Measurements from ENCODE around the gene TECPR2. TPM values are rescaled to one million over a fixed set of nuclear protein-coding genes. Genes with fewer than 3 reads are reported as not detected.
A peak's percentile ranks its signal among the peaks of the same experiment; 100 is the strongest.

The TECPR2 gene
- total and polyA plus RNA-seq, 8 donors: 3.3 to 18.2 (median 10.5) TPM

- 80 to 85% methylated on average over 17 of the region's 17 CpGs for WGBS, 2 donors
- DNase-seq (peak in 1 of 6 donors; percentile 39), FAIRE-seq (no peak), ATAC-seq (no peak)
- H3K9me3 ChIP-seq: no peaks in the 10 kb centered on the region
- no peak for TF ChIP-seq CTCF (IDR thresholded peaks at IDR 0.05)
- no peaks in the 10 kb centered on the region for H3K36me3 ChIP-seq
- intact Hi-C loops (cut with DNase I): no loop called here
- H3K4me1 ChIP-seq: no peaks in the 10 kb centered on the region
- no peak overlapping the region for H3K4me3 ChIP-seq
- no peak overlapping the region for H3K27ac ChIP-seq
- no peaks in the 10 kb centered on the region for H3K27me3 ChIP-seq
These were observed 123.9 kb downstream of the TECPR2 start for GRCh38 chr14:102486513-102487203.

GRCh38 chr14:102487204-102487577, 124.5 kb downstream of the TECPR2 start:
- Histone ChIP-seq H3K27ac (no peak overlapping the region), H3K9me3 (no peaks in the 10 kb centered on the region), H3K4me1 (no peaks in the 10 kb centered on the region), H3K36me3 (no peaks in the 10 kb centered on the region), H3K27me3 (no peaks in the 10 kb centered on the region), H3K4me3 (no peak overlapping the region)
- 69 to 81% methylated on average over 7 of the region's 7 CpGs for WGBS, 2 donors
- intact Hi-C loops (cut with DNase I): no loop called here
- TF ChIP-seq CTCF (IDR thresholded peaks at IDR 0.05): no peak
- ATAC-seq: no peak
- DNase-seq: peak in 1 of 6 donors; percentile 2
- FAIRE-seq: no peak

- Histone ChIP-seq H3K4me3 (no peak overlapping the region), H3K9me3 (no peaks in the 10 kb centered on the region), H3K4me1 (no peaks in the 10 kb centered on the region), H3K27me3 (no peaks in the 10 kb centered on the region), H3K27ac (no peak overlapping the region), H3K36me3 (no peaks in the 10 kb centered on the region)
- intact Hi-C loops (cut with DNase I): no loop called here
- 90 to 95% methylated on average over 18 of the region's 18 CpGs for WGBS, 2 donors
- DNase-seq (peak in 1 of 6 donors; percentile 40), FAIRE-seq (no peak), ATAC-seq (no peak)
- TF ChIP-seq CTCF (IDR thresholded peaks at IDR 0.05): no peak
These were observed 127.7 kb downstream of the TECPR2 start for GRCh38 chr14:102490456-102490855.

DNA sequence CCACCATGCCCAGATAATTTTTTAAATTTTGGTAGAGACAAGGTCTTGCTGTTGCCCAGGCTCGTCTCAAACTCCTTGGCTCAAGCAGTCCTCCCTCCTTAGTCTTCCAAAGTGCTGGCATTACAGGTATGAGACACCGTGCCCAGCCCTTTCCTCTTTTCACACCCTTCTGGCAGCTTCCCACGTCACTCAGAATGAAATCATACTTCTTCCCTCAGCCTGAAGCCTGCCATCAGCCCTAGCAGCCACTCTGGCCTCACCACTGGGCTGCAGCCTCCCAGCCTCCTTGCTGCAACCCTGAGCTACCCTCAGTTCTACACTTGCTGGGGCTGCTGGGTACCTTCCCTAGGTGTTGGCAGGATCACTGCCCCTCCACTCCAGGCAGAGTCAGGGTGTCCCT, 128.6 kb downstream of the TECPR2 start:
- Histone ChIP-seq H3K36me3 (no peaks in the 10 kb centered on the region), H3K4me3 (no peak overlapping the region), H3K4me1 (no peaks in the 10 kb centered on the region), H3K27me3 (no peaks in the 10 kb centered on the region), H3K27ac (no peak overlapping the region), H3K9me3 (no peaks in the 10 kb centered on the region)
- ATAC-seq: no peak
- WGBS, 2 donors: 65 to 70% methylated on average over 3 of the region's 3 CpGs
- peak in 1 of 6 donors; percentile 30 for DNase-seq
- TF ChIP-seq CTCF (IDR thresholded peaks at IDR 0.05): no peak
- no peak for FAIRE-seq
- intact Hi-C loops (cut with DNase I): no loop called here

DNA sequence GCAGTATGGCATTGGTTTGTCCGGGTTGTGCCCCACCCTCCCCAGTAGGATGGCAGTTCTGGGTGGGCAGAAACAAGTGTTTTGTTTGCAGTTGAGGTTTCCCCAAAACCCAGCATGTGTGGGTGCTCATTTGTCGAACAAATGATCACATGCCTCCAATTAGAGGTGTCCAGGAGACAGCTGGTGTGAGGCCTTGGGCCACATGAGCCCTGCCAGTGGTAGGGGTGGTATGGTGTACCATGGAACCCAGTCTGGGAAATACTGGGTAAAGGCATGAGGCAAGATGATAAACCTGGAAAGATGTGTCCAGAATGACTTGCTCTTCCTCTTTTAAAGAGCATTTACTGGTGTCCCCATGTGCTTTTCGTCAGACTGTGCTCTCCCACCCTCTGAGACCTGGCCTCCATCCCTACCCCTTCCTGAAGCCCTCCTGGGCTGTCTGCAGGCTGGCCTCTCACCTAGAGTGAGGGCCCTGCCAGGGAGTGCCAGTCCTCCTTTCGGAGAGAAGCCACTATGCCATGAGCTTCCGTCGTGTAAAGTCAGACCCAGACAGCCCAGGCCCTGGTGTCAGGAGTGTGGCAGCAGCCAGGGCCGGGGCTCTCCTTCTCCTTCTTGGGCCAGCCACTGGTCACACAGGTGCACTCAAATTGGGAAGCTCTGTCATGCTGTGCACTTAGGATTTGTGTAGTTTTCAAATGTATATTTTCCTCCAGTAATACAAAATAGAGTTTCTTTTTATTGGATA, 129.2 kb downstream of the TECPR2 start:
- H3K27me3 ChIP-seq: no peaks in the 10 kb centered on the region
- intact Hi-C loops (cut with DNase I): no loop called here
- H3K36me3 ChIP-seq: no peaks in the 10 kb centered on the region
- no peak overlapping the region for H3K27ac ChIP-seq
- DNase-seq: peak in 1 of 6 donors; percentile 27
- H3K4me3 ChIP-seq: no peak overlapping the region
- no peak for TF ChIP-seq CTCF (IDR thresholded peaks at IDR 0.05)
- H3K4me1 ChIP-seq: no peaks in the 10 kb centered on the region
- no peaks in the 10 kb centered on the region for H3K9me3 ChIP-seq
- WGBS, 2 donors: 87 to 92% methylated on average over 7 of the region's 7 CpGs
- ATAC-seq: no peak
- no peak for FAIRE-seq

All from pancreas (tissue), 10 donors.